Astrocyte (in vitro differentiated cells and primary cell): ENCODE results near the gene ETFB. TPM values are rescaled to one million over a fixed set of nuclear protein-coding genes. Genes with fewer than 3 reads are reported as not detected.

ENCODE experiments used
- DNase-seq: peaks from one replicate; pipeline ENCODE4 v3.0.0-alpha.2; 2010; ENCODE audit warnings: low read depth
- FAIRE-seq: peaks from 2 replicates; lab custom pipeline; 2011; peaks lifted over from hg19 to GRCh38; lab: Jason Lieb, UNC
- H2AFZ ChIP-seq: 2 replicates; pipeline ENCODE4 v1.6.0; 2012; ENCODE audit warnings: low read depth, low read length, inconsistent platforms
- H3K27ac ChIP-seq: 2 replicates; pipeline ENCODE4 v1.5.1; 2011; ENCODE audit warnings: low read depth, low read length, inconsistent platforms
- H3K27me3 ChIP-seq: 2 replicates; pipeline ENCODE4 v1.6.0; 2011; ENCODE audit warnings: low read length, inconsistent platforms; ENCODE audit not compliant: insufficient read depth
- H3K36me3 ChIP-seq: 2 replicates; pipeline ENCODE4 v1.5.1; 2011; ENCODE audit warnings: low read length, inconsistent platforms; ENCODE audit not compliant: insufficient read depth
- H3K4me1 ChIP-seq: 2 replicates; pipeline ENCODE4 v1.5.1; 2011; ENCODE audit warnings: low read length, inconsistent platforms; ENCODE audit not compliant: insufficient read depth
- H3K4me2 ChIP-seq: 2 replicates; pipeline ENCODE4 v1.6.0; 2012; ENCODE audit warnings: low read length, inconsistent platforms
- H3K4me3 ChIP-seq: 2 replicates; pipeline ENCODE4 v1.5.1; 2011; ENCODE audit warnings: low read depth, mild to moderate bottlenecking, low read length, inconsistent platforms; ENCODE audit not compliant: insufficient read depth
- H3K79me2 ChIP-seq: 2 replicates; pipeline ENCODE4 v1.6.0; 2012; ENCODE audit warnings: mild to moderate bottlenecking, low read length, inconsistent platforms; ENCODE audit not compliant: insufficient read depth
- H3K9ac ChIP-seq: 2 replicates; pipeline ENCODE4 v1.6.0; 2012; ENCODE audit warnings: mild to moderate bottlenecking, low read length, inconsistent platforms
- H3K9me3 ChIP-seq: 2 replicates; pipeline ENCODE4 v1.5.1; 2012; ENCODE audit warnings: low read depth, mild to moderate bottlenecking, low read length, inconsistent platforms; ENCODE audit not compliant: insufficient read depth
- H4K20me1 ChIP-seq: 2 replicates; pipeline ENCODE4 v1.6.0; 2012; ENCODE audit warnings: low read length, inconsistent platforms; ENCODE audit not compliant: insufficient read depth
- H3K27ac Mint-ChIP-seq: one replicate; pipeline ENCODE4 v1.8.0; 2021; ENCODE audit warnings: mild to moderate bottlenecking, mixed read lengths; ENCODE audit not compliant: unreplicated experiment
- H3K27me3 Mint-ChIP-seq: one replicate; pipeline ENCODE4 v1.8.0; 2021; ENCODE audit warnings: low read depth, mixed read lengths; ENCODE audit not compliant: unreplicated experiment
- H3K36me3 Mint-ChIP-seq: one replicate; pipeline ENCODE4 v1.8.0; 2021; ENCODE audit warnings: low read depth, mixed read lengths; ENCODE audit not compliant: unreplicated experiment
- H3K4me1 Mint-ChIP-seq: one replicate; pipeline ENCODE4 v1.8.0; 2021; ENCODE audit warnings: low read depth, mixed read lengths; ENCODE audit not compliant: unreplicated experiment
- H3K4me3 Mint-ChIP-seq: one replicate; pipeline ENCODE4 v1.8.0; 2021; ENCODE audit warnings: mild to moderate bottlenecking, moderate library complexity, mixed read lengths; ENCODE audit not compliant: unreplicated experiment
- H3K9me3 Mint-ChIP-seq: one replicate; pipeline ENCODE4 v1.8.0; 2021; ENCODE audit warnings: mild to moderate bottlenecking, mixed read lengths; ENCODE audit not compliant: unreplicated experiment
- CTCF ChIP-seq: IDR thresholded peaks from 2 replicates; pipeline ENCODE4 v1.5.1; 2011; ENCODE audit warnings: low read depth, mild to moderate bottlenecking, inconsistent platforms, low read length, moderate library complexity; ENCODE audit not compliant: insufficient read depth
- EZH2 ChIP-seq: IDR thresholded peaks from 2 replicates; pipeline ENCODE4 v1.6.1; 2012; ENCODE audit warnings: mild to moderate bottlenecking, low read length, inconsistent platforms; ENCODE audit not compliant: insufficient read depth
- total RNA-seq: library from RNA; stranded (reverse); gene quantifications from 2 replicates; pipeline ENCODE4 v1.2.1, GENCODE V29; 2021

The ETFB gene
- total RNA-seq, 1 donor from 2014 or later = 64.3 TPM

- H3K36me3 ChIP-seq = no peaks in the 10 kb centered on the region
- Mint-ChIP-seq H3K36me3 (no peaks in the 10 kb centered on the region), H3K4me3 (no peak overlapping the region), H3K9me3 (no peaks in the 10 kb centered on the region), H3K27me3 (peaks cover 7% of the 10 kb centered on the region), H3K27ac (no peak overlapping the region), H3K4me1 (no peaks in the 10 kb centered on the region)
- TF ChIP-seq EZH2 (no peak), CTCF (no peak)
- no peaks in the 10 kb centered on the region for H3K27me3 ChIP-seq
- H3K27ac ChIP-seq = no peak overlapping the region
- H3K4me2 ChIP-seq = no peak overlapping the region
- H4K20me1 ChIP-seq = no peaks in the 10 kb centered on the region
- no peak overlapping the region for H2AFZ ChIP-seq
- no peak overlapping the region for H3K4me3 ChIP-seq
- no peak for FAIRE-seq
- DNase-seq = no peak
- no peaks in the 10 kb centered on the region for H3K79me2 ChIP-seq
- no peaks in the 10 kb centered on the region for H3K9me3 ChIP-seq
- no peaks in the 10 kb centered on the region for H3K4me1 ChIP-seq
- H3K9ac ChIP-seq = no peak overlapping the region
Measured at GRCh38 chr19:51382004-51382403, 15.8 kb upstream of the ETFB start.

DNA sequence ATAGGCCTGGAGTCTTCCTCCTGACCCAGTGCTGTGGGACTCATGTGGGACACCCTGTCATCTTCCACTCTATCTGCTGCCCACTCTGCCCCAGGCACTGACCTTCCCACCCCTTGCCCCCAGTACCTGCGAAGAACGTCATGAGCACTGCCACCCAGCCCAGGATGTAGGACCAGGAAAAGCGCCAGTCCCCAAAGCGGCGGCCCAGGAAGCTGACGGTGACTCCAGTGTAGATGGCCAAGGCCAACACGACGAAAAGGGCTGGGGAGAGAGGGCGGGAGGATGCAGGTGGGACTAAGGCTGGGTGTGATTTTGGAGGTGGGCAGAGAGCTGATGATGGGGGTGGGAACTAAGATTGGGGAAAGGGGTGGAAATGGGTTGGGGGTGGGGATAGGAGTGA, 14.2 kb upstream of the ETFB start:
- no peak overlapping the region for H2AFZ ChIP-seq
- no peak for FAIRE-seq
- no peaks in the 10 kb centered on the region for H3K9me3 Mint-ChIP-seq
- H4K20me1 ChIP-seq = no peaks in the 10 kb centered on the region
- TF ChIP-seq CTCF = no peak
- TF ChIP-seq EZH2 = no peak
- H3K9me3 ChIP-seq = no peaks in the 10 kb centered on the region
- H3K27ac ChIP-seq = no peak overlapping the region
- no peaks in the 10 kb centered on the region for H3K36me3 ChIP-seq
- H3K4me3 ChIP-seq = no peak overlapping the region
- peaks cover 7% of the 10 kb centered on the region for H3K27me3 Mint-ChIP-seq
- no peaks in the 10 kb centered on the region for H3K4me1 ChIP-seq
- DNase-seq = no peak
- no peak overlapping the region for H3K4me3 Mint-ChIP-seq
- H3K79me2 ChIP-seq = no peaks in the 10 kb centered on the region
- H3K4me2 ChIP-seq = no peak overlapping the region
- no peaks in the 10 kb centered on the region for H3K27me3 ChIP-seq
- H3K27ac Mint-ChIP-seq = no peak overlapping the region
- no peaks in the 10 kb centered on the region for H3K36me3 Mint-ChIP-seq
- no peaks in the 10 kb centered on the region for H3K4me1 Mint-ChIP-seq
- no peak overlapping the region for H3K9ac ChIP-seq

DNA sequence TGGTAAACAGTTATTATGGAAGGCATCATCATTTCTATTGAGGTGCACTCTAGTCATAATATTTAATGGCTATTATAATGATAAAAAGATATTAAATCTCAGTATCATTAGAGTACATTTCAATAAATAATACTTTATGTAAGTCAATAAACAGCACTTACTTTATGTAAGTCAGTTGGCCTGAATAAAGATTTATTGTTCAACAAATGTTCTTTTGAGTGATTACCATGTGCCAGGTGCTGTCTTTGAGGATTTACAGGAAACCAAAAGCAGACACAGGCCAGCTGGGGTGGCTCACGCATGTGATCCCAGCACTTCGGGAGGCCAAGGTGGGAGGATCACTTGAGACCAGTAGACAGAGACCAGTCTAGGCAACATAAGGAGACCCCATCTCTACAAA, 11.2 kb upstream of the ETFB start:
- no peaks in the 10 kb centered on the region for H3K9me3 Mint-ChIP-seq
- no peak overlapping the region for H2AFZ ChIP-seq
- peaks cover 5% of the 10 kb centered on the region for H3K4me1 Mint-ChIP-seq
- no peak overlapping the region for H3K9ac ChIP-seq
- DNase-seq (no peak), FAIRE-seq (no peak)
- no peaks in the 10 kb centered on the region for H3K9me3 ChIP-seq
- no peaks in the 10 kb centered on the region for H3K36me3 Mint-ChIP-seq
- no peak overlapping the region for H3K27ac Mint-ChIP-seq
- TF ChIP-seq CTCF = no peak
- no peak for TF ChIP-seq EZH2
- H3K4me1 ChIP-seq = no peaks in the 10 kb centered on the region
- H3K27me3 Mint-ChIP-seq = peaks cover 5% of the 10 kb centered on the region
- H3K27ac ChIP-seq = no peak overlapping the region
- no peaks in the 10 kb centered on the region for H3K79me2 ChIP-seq
- H3K4me3 ChIP-seq = no peak overlapping the region
- no peak overlapping the region for H3K4me3 Mint-ChIP-seq
- no peak overlapping the region for H3K4me2 ChIP-seq
- H4K20me1 ChIP-seq = no peaks in the 10 kb centered on the region
- no peaks in the 10 kb centered on the region for H3K36me3 ChIP-seq
- H3K27me3 ChIP-seq = no peaks in the 10 kb centered on the region
